ENCODE measurements around the gene CCDC201.
"Not testable (repeated sequence)": the region's sequence is repeated elsewhere in the genome, so short reads cannot be mapped to it uniquely, and the experiment has no call there.

The CCDC201 gene

DNA sequence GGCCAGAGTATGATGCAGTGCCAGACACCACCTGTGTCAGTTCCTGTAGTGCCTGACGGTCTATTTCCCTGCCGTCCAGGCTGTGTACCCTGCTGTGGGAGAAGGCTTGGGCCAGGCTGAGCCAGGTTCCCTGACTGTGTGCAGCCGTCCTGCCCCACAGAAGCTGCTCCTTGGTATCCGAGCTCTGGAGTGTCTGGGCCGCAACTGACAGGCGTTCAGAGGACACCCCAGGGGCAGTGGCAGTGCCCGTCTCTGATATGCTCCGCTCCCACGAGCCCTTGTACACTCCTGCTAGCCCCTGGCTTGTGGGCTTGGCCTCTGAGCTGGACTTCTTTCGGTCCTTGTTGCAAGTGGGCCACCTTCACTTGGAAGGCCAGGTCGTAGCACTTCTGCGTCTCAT lies 55.0 kb downstream of the CCDC201 start:
- DNase-seq (ENCODE audit: low read depth), result not testable (repeated sequence)

DNA sequence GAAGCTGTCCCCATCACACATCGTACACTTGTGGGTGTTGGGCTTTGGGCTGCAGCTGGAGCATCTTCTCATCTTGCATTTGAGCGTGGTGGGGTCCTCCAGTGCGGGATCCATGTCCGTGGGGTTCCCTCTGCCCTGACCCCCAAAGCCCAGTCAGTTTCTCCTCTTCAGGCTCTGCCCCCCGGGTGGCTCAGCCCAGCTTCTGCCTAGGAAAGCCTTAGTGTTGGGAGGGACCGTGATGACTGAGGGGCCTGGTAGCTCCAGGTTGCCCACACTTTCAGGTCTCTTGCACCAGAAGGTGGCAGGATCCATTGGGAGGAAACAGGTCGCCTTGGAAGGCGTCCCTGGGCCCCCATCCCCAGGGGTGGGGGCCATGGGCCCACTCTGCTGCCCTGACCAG lies 55.9 kb downstream of the CCDC201 start:
- DNase-seq (ENCODE audit: low read depth), result not testable (repeated sequence)

DNA sequence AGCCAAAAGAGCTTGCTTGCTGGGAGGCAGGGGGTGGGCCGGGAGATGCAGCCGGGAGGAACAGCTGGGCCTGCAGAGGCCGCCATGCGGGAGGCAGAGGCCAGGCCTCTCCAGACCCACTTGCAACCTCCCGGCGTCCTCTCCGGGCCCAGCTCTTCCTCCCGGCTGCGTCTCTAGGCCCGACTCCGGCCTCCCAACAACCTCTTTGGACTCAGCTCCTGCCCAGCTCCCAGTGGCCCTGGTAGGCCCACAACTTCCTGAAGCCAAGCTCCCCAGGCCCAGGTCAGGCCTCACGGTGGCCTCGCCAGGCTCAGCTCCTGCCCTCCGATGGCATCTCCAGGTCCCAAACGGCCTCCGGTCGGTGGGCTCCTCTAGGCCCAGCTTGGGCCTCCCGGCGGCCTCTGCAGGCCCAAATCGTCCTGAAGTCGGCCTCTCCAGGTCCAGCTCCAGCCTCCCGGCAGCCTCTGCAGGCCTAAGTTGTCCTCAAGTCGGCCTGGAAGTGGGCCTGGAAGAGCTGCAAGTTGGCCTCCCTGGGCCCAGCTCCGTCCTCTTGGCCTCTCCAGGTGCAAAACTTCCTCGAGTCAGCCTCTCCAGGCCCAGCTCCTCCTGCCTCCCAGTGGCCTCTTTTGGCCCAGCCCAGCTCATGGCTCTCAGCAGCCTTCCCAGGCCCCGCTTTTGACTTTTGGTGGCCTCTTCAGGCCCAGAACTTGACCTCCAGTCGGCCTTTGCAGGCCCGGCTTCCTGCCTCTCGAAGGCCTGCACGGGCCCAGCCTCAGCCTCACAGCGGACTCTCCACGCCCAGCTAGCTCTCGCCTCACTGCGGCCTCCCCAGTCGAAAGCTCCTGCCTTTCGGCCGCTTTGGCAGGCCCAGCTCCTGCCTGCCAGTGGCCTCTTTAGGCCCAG lies 58.4 kb downstream of the CCDC201 start:
- DNase-seq (ENCODE audit: low read depth), result not testable (repeated sequence)

DNA sequence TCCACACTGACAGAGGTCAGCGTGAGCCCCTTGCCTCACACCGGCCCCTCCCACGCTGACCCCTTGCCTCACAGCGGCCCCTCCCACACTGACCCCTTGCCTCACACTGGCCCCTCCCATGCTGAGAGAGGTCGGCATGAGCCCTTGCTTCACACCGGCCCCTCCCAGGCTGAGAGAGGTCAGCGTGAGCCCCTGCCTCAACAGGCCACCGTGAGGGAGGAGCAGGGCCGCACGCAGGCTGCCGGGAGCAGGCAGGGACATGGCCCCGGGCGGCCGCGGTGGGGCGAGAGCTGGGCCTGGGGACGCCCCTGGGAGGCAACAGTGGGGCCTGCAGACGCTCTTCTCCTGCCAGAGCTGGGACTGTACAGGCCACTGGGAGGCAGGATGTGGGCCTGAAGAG lies 59.1 kb downstream of the CCDC201 start:
- not testable (repeated sequence) for DNase-seq (ENCODE audit: low read depth)

DNA sequence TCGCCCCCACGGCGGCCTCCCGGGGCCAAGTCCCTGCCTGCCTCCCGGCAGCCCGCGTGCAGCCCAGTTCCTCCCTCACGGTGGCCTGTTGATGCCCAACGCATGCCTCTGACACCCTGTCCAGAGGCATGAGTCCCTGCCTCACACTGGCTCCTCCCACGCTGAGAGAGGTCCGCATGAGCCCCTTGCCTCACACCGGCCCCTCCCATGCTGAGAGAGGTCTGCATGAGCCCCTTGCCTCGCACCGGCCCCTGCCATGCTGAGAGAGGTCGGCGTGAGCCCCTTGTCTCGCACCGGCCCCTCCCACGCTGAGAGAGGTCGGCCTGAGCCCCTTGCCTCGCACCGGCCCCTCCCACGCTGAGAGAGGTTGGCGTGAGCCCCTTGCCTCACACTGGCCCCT lies 59.9 kb downstream of the CCDC201 start:
- DNase-seq (ENCODE audit: low read depth), result no peak

DNA sequence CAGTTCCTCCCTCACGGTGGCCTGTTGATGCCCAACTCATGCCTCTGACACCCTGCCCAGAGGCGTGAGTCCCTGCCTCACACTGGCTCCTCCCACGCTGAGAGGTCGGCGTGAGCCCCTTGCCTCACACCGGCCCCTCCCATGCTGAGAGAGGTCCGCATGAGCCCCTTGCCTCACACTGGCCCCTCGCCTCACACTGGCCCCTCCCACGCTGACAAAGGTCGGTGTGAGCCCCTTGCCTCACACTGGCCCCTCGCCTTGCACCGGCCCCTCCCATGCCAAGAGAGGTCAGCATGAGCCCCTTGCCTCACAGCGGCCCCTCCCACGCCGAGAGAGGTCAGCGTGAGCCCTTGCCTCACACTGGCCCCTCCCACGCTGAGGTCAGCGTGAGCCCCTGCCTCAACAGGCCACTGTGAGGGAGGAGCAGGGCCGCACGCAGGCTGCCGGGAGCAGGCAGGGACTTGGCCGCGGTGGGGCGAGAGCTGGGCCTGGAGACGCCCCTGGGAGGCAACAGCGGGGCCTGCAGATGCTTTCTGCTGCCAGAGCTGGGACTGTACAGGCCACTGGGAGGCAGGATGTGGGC lies 61.1 kb downstream of the CCDC201 start:
- DNase-seq (ENCODE audit: low read depth), result not testable (repeated sequence)

DNA sequence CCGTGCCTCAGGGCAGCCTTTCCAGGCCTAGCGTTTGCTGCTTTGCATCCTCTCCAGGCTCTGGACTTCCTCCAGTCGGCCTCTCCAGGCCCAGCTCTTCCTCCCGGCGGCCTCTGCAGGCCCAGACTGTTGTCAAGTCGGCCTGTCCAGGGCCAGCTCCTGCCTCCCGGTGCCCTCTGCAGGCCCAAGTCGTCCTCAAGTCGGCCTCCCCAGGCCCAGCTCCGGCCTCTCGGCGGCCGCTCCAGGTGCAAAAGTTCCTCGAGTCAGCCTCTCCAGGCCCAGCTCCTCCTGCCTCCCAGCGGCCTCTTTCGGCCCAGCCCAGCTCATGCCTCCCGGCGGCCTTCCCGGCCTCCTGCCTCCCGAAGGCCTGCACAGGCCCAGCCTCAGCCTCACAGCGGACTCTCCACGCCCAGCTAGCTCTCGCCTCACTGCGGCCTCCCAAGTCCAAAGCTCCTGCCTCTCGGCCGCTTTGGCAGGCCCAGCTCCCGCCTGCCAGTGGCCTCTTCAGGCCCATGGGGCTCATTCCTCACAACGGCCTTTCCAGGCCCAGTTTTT lies 62.4 kb downstream of the CCDC201 start:
- DNase-seq (ENCODE audit: low read depth), result not testable (repeated sequence)
